Loucy (cell line): ENCODE measurements around the gene ZNF32.

ENCODE experiments used
- EZH2phosphoT487 ChIP-seq: fragments of 200-600 bp; IDR thresholded peaks from 2 replicates; pipeline ENCODE4 v1.6.1; 2018; ENCODE audit warnings: antibody characterized with exemption, mild to moderate bottlenecking, moderate library complexity, borderline replicate concordance
- TF ChIP-seq, protein P1 (sequence below): fragments of 200-600 bp; sonication (generic); conservative IDR thresholded peaks from 2 replicates; pipeline ENCODE4 v1.5.1; 2014; ENCODE audit warnings: mild to moderate bottlenecking, antibody characterized with exemption, low read length

DNA sequence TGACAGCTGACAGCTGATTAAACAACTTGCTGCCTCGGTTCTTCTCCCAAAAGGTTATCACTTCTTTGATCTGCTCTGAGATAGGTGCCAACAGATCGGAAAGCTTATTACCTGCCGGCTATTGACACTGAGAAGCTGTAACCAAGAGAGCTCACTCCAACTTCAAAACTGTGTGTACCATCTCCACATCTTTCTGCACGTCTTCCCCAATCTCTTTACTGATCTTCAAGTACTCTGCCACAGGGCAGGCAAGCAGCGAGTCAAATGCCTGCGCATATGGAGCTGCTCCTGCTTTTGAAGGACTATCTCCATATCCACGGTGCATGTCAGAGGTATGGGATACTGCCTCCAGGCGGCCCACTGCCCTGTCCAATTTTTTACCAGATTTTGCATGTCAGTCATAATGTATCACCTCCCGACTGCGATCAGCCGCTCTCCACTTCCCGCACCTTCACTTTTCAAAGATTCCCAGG lies 42.8 kb downstream of the ZNF32 start:
- TF ChIP-seq, protein P1, sequence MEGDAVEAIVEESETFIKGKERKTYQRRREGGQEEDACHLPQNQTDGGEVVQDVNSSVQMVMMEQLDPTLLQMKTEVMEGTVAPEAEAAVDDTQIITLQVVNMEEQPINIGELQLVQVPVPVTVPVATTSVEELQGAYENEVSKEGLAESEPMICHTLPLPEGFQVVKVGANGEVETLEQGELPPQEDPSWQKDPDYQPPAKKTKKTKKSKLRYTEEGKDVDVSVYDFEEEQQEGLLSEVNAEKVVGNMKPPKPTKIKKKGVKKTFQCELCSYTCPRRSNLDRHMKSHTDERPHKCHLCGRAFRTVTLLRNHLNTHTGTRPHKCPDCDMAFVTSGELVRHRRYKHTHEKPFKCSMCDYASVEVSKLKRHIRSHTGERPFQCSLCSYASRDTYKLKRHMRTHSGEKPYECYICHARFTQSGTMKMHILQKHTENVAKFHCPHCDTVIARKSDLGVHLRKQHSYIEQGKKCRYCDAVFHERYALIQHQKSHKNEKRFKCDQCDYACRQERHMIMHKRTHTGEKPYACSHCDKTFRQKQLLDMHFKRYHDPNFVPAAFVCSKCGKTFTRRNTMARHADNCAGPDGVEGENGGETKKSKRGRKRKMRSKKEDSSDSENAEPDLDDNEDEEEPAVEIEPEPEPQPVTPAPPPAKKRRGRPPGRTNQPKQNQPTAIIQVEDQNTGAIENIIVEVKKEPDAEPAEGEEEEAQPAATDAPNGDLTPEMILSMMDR: no peak
- TF ChIP-seq EZH2phosphoT487: no peak
